Psoas muscle (tissue), 8 donors: ENCODE results near the gene CNIH3. TPM values are rescaled to one million over a fixed set of nuclear protein-coding genes. Genes with fewer than 3 reads are reported as not detected.

ENCODE experiments used
- ATAC-seq, 4 donors: fragments of 200-7000 bp; cut with Tn5 transposase; one replicate each; pipeline ENCODE4 v1.9.1; 2020; ENCODE audit warnings: moderate library complexity in 3 of 4, mild to moderate bottlenecking in 2 of 4
- DNase-seq, 2 donors: peaks; one replicate each; pipeline ENCODE4 v3.0.0-alpha.2; 2020
- H3K27ac ChIP-seq: fragments of 200-600 bp; one replicate; pipeline ENCODE4 v1.8.0; 2022
- H3K27me3 ChIP-seq, 3 donors: fragments of 200-600 bp in 1 of 3; one replicate each; pipeline versions ENCODE4 v1.6.1 to v1.8.0; 2013 to 2022; ENCODE audit warnings: low read length in 2 of 3, mild to moderate bottlenecking in 2 of 3, moderate library complexity in 1 of 3; ENCODE audit not compliant: insufficient read depth in 3 of 3
- H3K36me3 ChIP-seq, 2 donors: fragments of 200-600 bp in 1 of 2; one replicate each; pipeline versions ENCODE4 v1.6.1 to v1.8.0; 2013 to 2022; ENCODE audit warnings: low read depth in 1 of 2, mild to moderate bottlenecking in 1 of 2, moderate library complexity in 1 of 2; ENCODE audit not compliant: insufficient read depth in 1 of 2
- H3K4me1 ChIP-seq: fragments of 200-600 bp; one replicate; pipeline ENCODE4 v1.8.0; 2022
- H3K4me3 ChIP-seq: fragments of 200-600 bp; one replicate; pipeline ENCODE4 v1.8.0; 2022; ENCODE audit warnings: mild to moderate bottlenecking
- H3K9me3 ChIP-seq: fragments of 200-600 bp; one replicate; pipeline ENCODE4 v1.8.0; 2022
- CTCF ChIP-seq: fragments of 200-600 bp; IDR thresholded peaks from one replicate; pipeline ENCODE4 v1.8.0; 2022; ENCODE audit warnings: antibody characterized with exemption
- WGBS, 3 donors: extraction: QIAGEN DNeasy Blood & Tissue Kit; methylation state at CpG; one replicate each; pipeline versions ENCODE4 v1.1.6 to v1.1.7; 2013; 5-methylcytosine and 5-hydroxymethylcytosine counted together
- intact Hi-C, 2 donors: fragments of 100-400 bp; cut with DNase I; formaldehyde crosslinking; loops; one replicate each; pipeline versions ENCODE4 v1.11.0 to v1.14.2; 2022
- polyA plus RNA-seq, 3 donors: library from polyadenylated mRNA; stranded (reverse); fragments of 200-250 nt; gene quantifications; one replicate each; pipeline ENCODE4 v1.2.3, GENCODE V29; 2013
- total RNA-seq, 4 donors: library from RNA; stranded (reverse); fragmentation: NEBNext Ultra II Directional in 2 of 4; extraction: Animal tissue kit (Norgen Biotek cat#: 25700) in 2 of 4; gene quantifications; one replicate each; pipeline versions ENCODE4 v1.2.1 to v1.2.4, GENCODE V29; 2021 to 2023
- donor health status: healthy with polysubstance abuse.
- donor health status: DM: no; HTN: no; CAD: no; lungs with moderate emphysema.
- donor health status: Bipolar disorder and iron deficiency.
- donor health status: healthy.
- donor health status: DM: yes; HTN: yes; CAD: no.
- donor health status: DM: no; HTN: no; CAD: no.
- donor health status: DM: no; HTN: no; CAD: no.
- donor health status: DM: yes; HTN: yes; CAD: no.

CNIH3 gene
- total and polyA plus RNA-seq, 7 donors, result 0.39 to 1.9 (median 1.2) TPM

- no peak for TF ChIP-seq CTCF
- 73 to 89% (median 75%) methylated on average over 3 of the region's 3 CpGs for WGBS, 3 donors
- ATAC-seq, result peak in 3 of 4 donors; percentile 56 to 59 (median 57)
- Histone ChIP-seq H3K36me3 (no peaks in the 10 kb centered on the region), H3K4me3 (no peak overlapping the region), H3K27ac (peak overlapping the region; percentile 62), H3K4me1 (peaks cover 5% of the 10 kb centered on the region), H3K9me3 (peaks cover 8% of the 10 kb centered on the region), H3K27me3 (no peaks in the 10 kb centered on the region)
- intact Hi-C loops, result no loop called here
- no peak for DNase-seq
Observed at GRCh38 chr1:224580006-224580405, 36.1 kb upstream of the CNIH3 start.

- intact Hi-C loops, result no loop called here
- Histone ChIP-seq H3K4me3 (no peak overlapping the region), H3K27me3 (no peaks in the 10 kb centered on the region), H3K36me3 (no peaks in the 10 kb centered on the region), H3K4me1 (peaks cover 5% of the 10 kb centered on the region), H3K9me3 (no peaks in the 10 kb centered on the region), H3K27ac (no peak overlapping the region)
- TF ChIP-seq CTCF, result no peak
- no peak for DNase-seq
- no peak for ATAC-seq
- 62 to 71% (median 64%) methylated on average over 1 of the region's 1 CpG for WGBS, 3 donors
Observed at GRCh38 chr1:224582041-224582440, 34.1 kb upstream of the CNIH3 start.

GRCh38 chr1:224583774-224584173 lies 32.3 kb upstream of the CNIH3 start:
- H3K27ac ChIP-seq, result no peak overlapping the region
- DNase-seq (no peak), ATAC-seq (no peak)
- WGBS, 3 donors, result 91 to 95% (median 93%) methylated on average over 3 of the region's 3 CpGs
- no peaks in the 10 kb centered on the region for H3K36me3 ChIP-seq
- H3K27me3 ChIP-seq, result no peaks in the 10 kb centered on the region
- peaks cover 5% of the 10 kb centered on the region for H3K4me1 ChIP-seq
- H3K9me3 ChIP-seq, result no peaks in the 10 kb centered on the region
- TF ChIP-seq CTCF, result no peak
- intact Hi-C loops, result no loop called here
- H3K4me3 ChIP-seq, result no peak overlapping the region

GRCh38 chr1:224585051-224585450 lies 31.1 kb upstream of the CNIH3 start:
- peaks cover under 1% of the 10 kb centered on the region for H3K4me1 ChIP-seq
- H3K4me3 ChIP-seq, result no peak overlapping the region
- ATAC-seq, result no peak
- TF ChIP-seq CTCF, result no peak
- H3K27me3 ChIP-seq, result no peaks in the 10 kb centered on the region
- H3K27ac ChIP-seq, result no peak overlapping the region
- no peaks in the 10 kb centered on the region for H3K9me3 ChIP-seq
- no peaks in the 10 kb centered on the region for H3K36me3 ChIP-seq
- WGBS, 3 donors, result 86 to 94% (median 90%) methylated on average over 10 of the region's 10 CpGs
- intact Hi-C loops, result no loop called here
- no peak for DNase-seq

GRCh38 chr1:224587051-224587450 lies 29.1 kb upstream of the CNIH3 start:
- ATAC-seq (no peak), DNase-seq (no peak)
- Histone ChIP-seq H3K4me1 (no peaks in the 10 kb centered on the region), H3K4me3 (no peak overlapping the region), H3K27ac (no peak overlapping the region), H3K27me3 (no peaks in the 10 kb centered on the region), H3K36me3 (no peaks in the 10 kb centered on the region), H3K9me3 (no peaks in the 10 kb centered on the region)
- intact Hi-C loops, result no loop called here
- no peak for TF ChIP-seq CTCF
- 84 to 88% (median 85%) methylated on average over 3 of the region's 3 CpGs for WGBS, 3 donors
